AG09309 (cell line): Measurements from ENCODE around the gene MOV10.
A peak's percentile ranks its signal among the peaks of the same experiment; 100 is the strongest.

ENCODE experiments used
- DNase-seq: peaks from one replicate; pipeline ENCODE4 v3.0.0-alpha.2; 2010; ENCODE audit warnings: low read depth
- H3K4me3 ChIP-seq: 2 replicates; pipeline ENCODE4 v1.5.1; 2011; ENCODE audit warnings: mild to moderate bottlenecking, low read depth, low read length, moderate library complexity; ENCODE audit not compliant: control insufficient read depth
- TF ChIP-seq, protein P1 (sequence below): IDR thresholded peaks from 2 replicates; pipeline ENCODE4 v1.5.1; 2011; ENCODE audit warnings: mild to moderate bottlenecking, low read depth, low read length, inconsistent platforms; ENCODE audit not compliant: insufficient read depth, control insufficient read depth; ENCODE audit errors: missing control alignments

MOV10 gene

DNA sequence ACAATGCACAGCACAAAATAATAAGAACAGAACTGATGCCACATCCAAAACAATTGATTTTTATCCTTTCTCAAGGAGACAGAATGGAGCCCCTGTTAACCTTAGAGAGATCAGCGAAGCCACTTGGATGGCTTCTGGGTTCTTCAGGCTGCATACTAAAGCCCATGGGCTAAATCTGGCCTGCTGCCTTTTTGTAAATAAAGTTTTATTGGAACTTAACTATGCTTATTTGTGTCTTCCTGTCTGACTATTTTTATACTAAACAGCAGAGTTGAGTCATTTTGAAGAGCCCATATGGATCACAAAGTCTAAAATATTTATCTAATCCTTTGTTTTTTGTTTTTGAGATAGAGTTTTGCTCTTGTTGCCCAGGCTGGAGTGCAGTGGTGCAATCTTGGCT, 57.0 kb downstream of the MOV10 start:
- DNase-seq: no peak
- TF ChIP-seq, protein P1, sequence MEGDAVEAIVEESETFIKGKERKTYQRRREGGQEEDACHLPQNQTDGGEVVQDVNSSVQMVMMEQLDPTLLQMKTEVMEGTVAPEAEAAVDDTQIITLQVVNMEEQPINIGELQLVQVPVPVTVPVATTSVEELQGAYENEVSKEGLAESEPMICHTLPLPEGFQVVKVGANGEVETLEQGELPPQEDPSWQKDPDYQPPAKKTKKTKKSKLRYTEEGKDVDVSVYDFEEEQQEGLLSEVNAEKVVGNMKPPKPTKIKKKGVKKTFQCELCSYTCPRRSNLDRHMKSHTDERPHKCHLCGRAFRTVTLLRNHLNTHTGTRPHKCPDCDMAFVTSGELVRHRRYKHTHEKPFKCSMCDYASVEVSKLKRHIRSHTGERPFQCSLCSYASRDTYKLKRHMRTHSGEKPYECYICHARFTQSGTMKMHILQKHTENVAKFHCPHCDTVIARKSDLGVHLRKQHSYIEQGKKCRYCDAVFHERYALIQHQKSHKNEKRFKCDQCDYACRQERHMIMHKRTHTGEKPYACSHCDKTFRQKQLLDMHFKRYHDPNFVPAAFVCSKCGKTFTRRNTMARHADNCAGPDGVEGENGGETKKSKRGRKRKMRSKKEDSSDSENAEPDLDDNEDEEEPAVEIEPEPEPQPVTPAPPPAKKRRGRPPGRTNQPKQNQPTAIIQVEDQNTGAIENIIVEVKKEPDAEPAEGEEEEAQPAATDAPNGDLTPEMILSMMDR: no peak

DNA sequence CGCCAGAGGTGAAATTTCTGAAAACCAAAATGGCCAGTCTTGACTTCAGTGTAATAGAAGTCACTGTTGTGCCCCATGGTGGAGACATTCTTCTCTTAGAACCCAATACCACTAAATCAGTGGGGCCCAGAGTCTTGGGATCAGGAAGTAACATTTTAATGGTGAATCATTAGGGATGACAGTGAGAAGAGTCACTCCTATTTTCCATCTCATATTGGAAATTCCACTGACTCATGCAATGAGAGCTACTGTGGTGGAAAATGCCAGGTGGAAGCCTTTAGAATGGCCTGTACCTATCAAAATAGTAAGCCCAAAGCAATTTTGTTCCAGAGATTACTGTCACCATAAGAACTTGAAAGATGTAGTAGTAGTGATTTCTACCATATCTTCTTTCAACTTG, 61.3 kb downstream of the MOV10 start:
- H3K4me3 ChIP-seq: no peak overlapping the region
- peak; percentile 20 for DNase-seq
- TF ChIP-seq, protein P1: no peak

More for the DNA sequence above, 57.0 kb downstream of the MOV10 start:
- no peak overlapping the region for H3K4me3 ChIP-seq

DNA sequence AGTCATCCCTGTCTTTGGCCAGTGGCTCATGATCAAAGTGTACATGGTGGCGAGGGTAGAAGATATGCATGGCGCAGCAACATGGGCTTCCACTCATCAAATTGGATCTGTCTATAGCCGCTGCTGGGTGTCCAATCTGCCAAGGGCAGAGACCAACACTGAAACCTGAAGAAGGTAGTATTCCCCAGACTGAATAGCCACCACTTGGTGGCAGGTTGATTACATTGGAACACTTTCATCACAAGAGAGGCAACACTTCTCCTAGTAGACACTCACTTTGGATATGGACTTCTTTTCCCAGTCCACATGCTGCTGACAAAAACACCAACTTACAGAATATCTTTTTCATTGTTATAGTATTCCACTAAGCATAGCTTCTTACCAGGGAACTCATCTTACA, 63.1 kb downstream of the MOV10 start:
- no peak for DNase-seq
- no peak overlapping the region for H3K4me3 ChIP-seq
- TF ChIP-seq, protein P1: no peak

DNA sequence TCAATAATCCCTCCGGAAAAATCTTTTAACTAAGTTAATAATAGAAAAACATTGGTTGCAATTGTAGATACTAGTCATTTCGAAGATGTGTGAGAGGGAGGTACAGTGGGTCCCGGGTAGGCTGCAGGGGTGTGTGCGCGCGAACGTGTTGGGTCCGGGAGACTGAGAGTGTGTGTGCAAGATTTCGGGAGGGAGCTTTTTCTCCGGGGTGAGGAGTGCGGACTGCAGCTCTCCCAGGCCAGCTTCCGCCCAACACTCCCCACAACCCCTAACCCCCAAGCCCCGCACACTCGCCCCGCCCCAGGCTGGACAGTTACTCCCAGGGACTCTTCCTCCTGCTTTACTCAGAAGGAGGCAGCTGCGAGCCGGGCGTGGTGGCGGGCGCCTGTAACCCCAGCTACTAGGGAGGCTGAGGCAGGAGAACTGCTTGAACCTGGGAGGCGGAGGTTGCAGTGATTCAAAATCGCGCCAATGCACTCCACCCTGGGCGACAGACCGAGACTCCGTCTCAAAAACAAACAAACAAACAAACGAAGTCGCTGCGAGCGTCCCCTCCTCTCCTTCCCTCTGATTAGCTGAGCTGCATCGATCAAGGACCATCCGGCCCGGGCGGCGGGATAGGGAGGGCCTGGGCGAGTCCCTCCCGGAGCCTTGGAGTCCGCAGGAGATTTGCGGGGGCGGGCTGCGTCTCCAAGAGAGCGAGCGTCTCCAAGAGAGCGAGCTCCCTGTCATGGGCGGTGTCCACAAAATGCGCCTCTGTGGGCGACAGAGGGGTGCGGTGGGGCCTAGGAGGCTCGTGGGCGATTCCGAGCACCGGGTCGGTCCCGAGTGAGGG, 68.9 kb downstream of the MOV10 start:
- H3K4me3 ChIP-seq: peak overlapping the region; percentile 44
- TF ChIP-seq, protein P1: no peak
- no peak for DNase-seq

DNA sequence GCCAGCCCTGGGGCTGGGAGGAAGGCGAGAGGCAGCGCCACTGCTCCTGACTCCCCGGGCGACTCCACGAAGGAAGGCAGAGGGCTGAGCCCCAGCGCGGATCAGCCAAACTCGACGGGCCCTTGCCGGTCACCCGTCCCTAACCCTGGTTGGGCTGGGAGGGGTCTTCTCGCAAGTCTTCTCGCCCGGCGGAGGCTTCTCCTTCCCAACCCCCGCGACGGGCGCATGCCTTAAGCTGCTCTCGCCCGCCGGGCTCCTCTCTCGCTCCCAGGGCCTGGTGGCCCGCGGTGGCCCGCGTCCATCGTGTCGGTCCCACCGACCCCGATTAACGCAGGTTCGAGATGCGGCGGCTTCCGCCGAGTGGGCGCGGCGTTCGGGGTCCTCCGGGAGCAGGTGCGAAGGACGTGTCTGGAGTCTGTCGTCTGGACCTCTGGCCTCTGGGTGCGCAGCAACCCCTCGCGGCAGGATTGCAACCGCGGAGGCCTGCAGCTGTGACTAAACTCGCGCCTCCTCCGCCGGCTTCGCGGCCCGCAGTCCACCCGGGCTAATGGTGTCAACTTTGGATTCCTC, 69.6 kb downstream of the MOV10 start:
- H3K4me3 ChIP-seq: peak overlapping the region; percentile 44

DNA sequence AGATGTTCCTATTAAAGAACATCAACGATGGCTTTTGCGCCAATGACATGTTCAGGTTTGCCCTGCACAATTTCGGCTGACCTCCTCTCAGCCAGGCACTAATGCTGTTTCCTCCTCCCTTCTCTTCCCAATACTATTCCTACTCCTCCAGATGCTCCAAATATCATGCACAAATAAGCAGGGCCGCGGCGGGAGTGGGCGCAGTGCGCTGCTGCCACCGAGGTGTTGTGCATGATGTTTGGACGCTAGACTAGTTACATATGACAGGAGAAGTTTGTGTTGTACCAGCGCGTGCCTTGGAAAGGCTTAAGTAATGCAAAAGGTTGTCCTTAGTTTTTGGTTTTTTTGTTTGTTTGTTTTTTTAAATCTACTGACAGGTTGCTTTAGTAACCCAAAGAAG, 73.9 kb downstream of the MOV10 start:
- TF ChIP-seq, protein P1: no peak

More for the DNA sequence above, 69.6 kb downstream of the MOV10 start:
- no peak for DNase-seq
- TF ChIP-seq, protein P1: peak; percentile 72

More for the DNA sequence above, 73.9 kb downstream of the MOV10 start:
- DNase-seq: no peak
- no peak overlapping the region for H3K4me3 ChIP-seq
